Measurements from ENCODE around the gene TMPRSS7. TPM values are rescaled to one million over a fixed set of nuclear protein-coding genes. Genes with fewer than 3 reads are reported as not detected.

The TMPRSS7 gene
- total RNA-seq, 1 experiment from 2014 or later: not detected

- TF ChIP-seq AR (CRISPR knock-in tag; IDR thresholded peaks at IDR 0.05) (no peak), ZNF396 (CRISPR knock-in tag; IDR thresholded peaks at IDR 0.05; ENCODE audit: borderline replicate concordance) (no peak), ZBTB21 (CRISPR knock-in tag; IDR thresholded peaks at IDR 0.05; ENCODE audit: borderline replicate concordance) (no peak), ZNF317 (CRISPR knock-in tag; IDR thresholded peaks at IDR 0.05; ENCODE audit: borderline replicate concordance, low read depth) (no peak), PRDM15 (CRISPR knock-in tag; IDR thresholded peaks at IDR 0.05) (no peak), STAT6 (CRISPR knock-in tag; conservative IDR thresholded peaks at IDR 0.05; ENCODE audit: low read depth) (no peak)
Measured at GRCh38 chr3:112116748-112117186, 82.2 kb downstream of the TMPRSS7 start (continued).

- Mint-ChIP-seq H3K36me3 (peaks cover 24% of the 10 kb centered on the region), H3K4me3 (no peak overlapping the region), H3K27ac (no peak overlapping the region), H3K9me3 (no peaks in the 10 kb centered on the region), H3K4me1 (peaks cover 19% of the 10 kb centered on the region), H3K27me3 (ENCODE audit: low read depth) (no peaks in the 10 kb centered on the region)
- ChIA-PET CTCF (interaction anchor here (1.2 kb wide), 1 partner anchor 8 kb away, joined by 4 read pairs; no protein-coding TSS in a partner anchor), POLR2A (no interaction called here)
- ATAC-seq (no peak), DNase-seq (ENCODE audit: low spot score) (no peak)
- TF ChIP-seq NR1H2 (CRISPR knock-in tag; IDR thresholded peaks at IDR 0.05): no peak
- TF ChIP-seq IRF2 (CRISPR knock-in tag; IDR thresholded peaks at IDR 0.05; ENCODE audit: borderline replicate concordance, low read depth): no peak
- TF ChIP-seq CREM (CRISPR knock-in tag; IDR thresholded peaks at IDR 0.05): no peak
- no peak for TF ChIP-seq GRHL2 (CRISPR knock-in tag; IDR thresholded peaks at IDR 0.05; ENCODE audit: insufficient replicate concordance, severe bottlenecking)
- no peak for TF ChIP-seq ZNF219 (CRISPR knock-in tag; IDR thresholded peaks at IDR 0.05; ENCODE audit: borderline replicate concordance)
- TF ChIP-seq AFF4 (CRISPR knock-in tag; IDR thresholded peaks at IDR 0.05; ENCODE audit: borderline replicate concordance): no peak
- TF ChIP-seq AR (CRISPR knock-in tag; IDR thresholded peaks at IDR 0.05): no peak
- no peak for TF ChIP-seq CBFB (CRISPR knock-in tag; IDR thresholded peaks at IDR 0.05; ENCODE audit: low read depth)
- TF ChIP-seq JAZF1 (CRISPR knock-in tag; IDR thresholded peaks at IDR 0.05): no peak
- no peak for TF ChIP-seq ZNF317 (CRISPR knock-in tag; IDR thresholded peaks at IDR 0.05; ENCODE audit: borderline replicate concordance, low read depth)
- no peak for TF ChIP-seq ESRRA (CRISPR knock-in tag; IDR thresholded peaks at IDR 0.05; ENCODE audit: borderline replicate concordance)
- TF ChIP-seq FOXJ3 (CRISPR knock-in tag; IDR thresholded peaks at IDR 0.05; ENCODE audit: borderline replicate concordance): no peak
Measured at GRCh38 chr3:112117415-112117814, 82.9 kb downstream of the TMPRSS7 start.
